H1 (cell line): Measurements from ENCODE around the gene BHMT2. TPM values are rescaled to one million over a fixed set of nuclear protein-coding genes. Genes with fewer than 3 reads are reported as not detected.

Experiments used
- GABPA ChIP-seq: IDR thresholded peaks from 2 replicates; pipeline ENCODE4 v1.6.1; 2011; ENCODE audit warnings: mild to moderate bottlenecking, low read length, moderate library complexity, borderline replicate concordance; ENCODE audit not compliant: insufficient read depth
- SAP30 ChIP-seq: fragments of 300-600 bp; sonication (generic); IDR thresholded peaks from 2 replicates; pipeline ENCODE4 v1.7.1; 2012; ENCODE audit warnings: low read length, moderate library complexity, mild to moderate bottlenecking, inconsistent platforms; ENCODE audit not compliant: insufficient read depth, insufficient replicate concordance
- polyA plus RNA-seq, 7 experiments: library from polyadenylated mRNA; depleted of rRNA in 3 of 7; stranded (reverse) in 5 of 7; unstranded in 2 of 7; fragments of >200 nt in 5 of 7; fragments of 200-250 nt in 2 of 7; gene quantifications; 1 replicate in 5 of 7; 2 replicates in 1 of 7; 4 replicates in 1 of 7; pipeline versions ENCODE4 v1.2.1 to v1.2.3, GENCODE V29; 2011 to 2013; ENCODE audit warnings: missing spikeins in 2 of 7, mixed read lengths in 2 of 7
- total RNA-seq: library from RNA; stranded (reverse); fragmentation: NEBNext Ultra II Directional; extraction: Animal tissue kit (Norgen Biotek cat#: 25700); gene quantifications from 2 replicates; pipeline ENCODE4 v1.2.1, GENCODE V29; 2021
- TF ChIP-seq, protein P1 (sequence below): fragments of 300-600 bp; sonication (generic); IDR thresholded peaks from 2 replicates; pipeline ENCODE4 v1.7.1; 2012; ENCODE audit warnings: low read length, moderate library complexity, mild to moderate bottlenecking, inconsistent platforms; ENCODE audit not compliant: insufficient replicate concordance

The BHMT2 gene
- total and polyA plus RNA-seq, 2 of the 8 experiments (the other 6 are each of a cell fraction or from before 2014, with no cell fraction given) = 0.11 TPM; not detected in 1

DNA sequence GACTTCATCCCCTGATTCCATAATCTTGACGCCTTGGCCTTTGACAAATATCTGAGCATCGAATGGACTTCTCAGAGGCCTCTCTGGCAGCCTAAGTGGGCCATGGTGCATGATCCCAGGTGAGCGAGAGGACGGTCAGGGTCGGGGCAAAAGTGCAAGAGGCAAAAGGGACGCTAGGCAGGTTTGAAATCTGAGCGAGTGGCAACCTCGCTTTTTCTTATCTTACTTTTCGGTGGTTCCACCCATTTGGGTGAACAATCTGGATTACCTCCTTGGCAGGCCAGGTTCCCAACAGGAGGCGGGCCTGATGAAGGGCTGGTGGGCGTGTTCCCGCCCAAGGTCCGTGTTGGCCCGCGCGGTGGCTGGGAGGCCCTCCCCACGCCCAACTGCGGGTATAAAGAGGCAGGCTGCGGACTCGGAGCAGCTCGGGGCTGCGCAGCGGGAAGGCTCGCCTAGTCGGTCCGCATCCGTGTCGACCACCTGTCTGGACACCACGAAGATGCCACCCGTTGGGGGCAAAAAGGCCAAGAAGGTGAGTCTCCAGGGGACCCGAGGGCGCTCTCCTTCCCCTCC lies 41.9 kb downstream of the BHMT2 start, which contains the start of gene BHMT (continued):
- TF ChIP-seq, protein P1, sequence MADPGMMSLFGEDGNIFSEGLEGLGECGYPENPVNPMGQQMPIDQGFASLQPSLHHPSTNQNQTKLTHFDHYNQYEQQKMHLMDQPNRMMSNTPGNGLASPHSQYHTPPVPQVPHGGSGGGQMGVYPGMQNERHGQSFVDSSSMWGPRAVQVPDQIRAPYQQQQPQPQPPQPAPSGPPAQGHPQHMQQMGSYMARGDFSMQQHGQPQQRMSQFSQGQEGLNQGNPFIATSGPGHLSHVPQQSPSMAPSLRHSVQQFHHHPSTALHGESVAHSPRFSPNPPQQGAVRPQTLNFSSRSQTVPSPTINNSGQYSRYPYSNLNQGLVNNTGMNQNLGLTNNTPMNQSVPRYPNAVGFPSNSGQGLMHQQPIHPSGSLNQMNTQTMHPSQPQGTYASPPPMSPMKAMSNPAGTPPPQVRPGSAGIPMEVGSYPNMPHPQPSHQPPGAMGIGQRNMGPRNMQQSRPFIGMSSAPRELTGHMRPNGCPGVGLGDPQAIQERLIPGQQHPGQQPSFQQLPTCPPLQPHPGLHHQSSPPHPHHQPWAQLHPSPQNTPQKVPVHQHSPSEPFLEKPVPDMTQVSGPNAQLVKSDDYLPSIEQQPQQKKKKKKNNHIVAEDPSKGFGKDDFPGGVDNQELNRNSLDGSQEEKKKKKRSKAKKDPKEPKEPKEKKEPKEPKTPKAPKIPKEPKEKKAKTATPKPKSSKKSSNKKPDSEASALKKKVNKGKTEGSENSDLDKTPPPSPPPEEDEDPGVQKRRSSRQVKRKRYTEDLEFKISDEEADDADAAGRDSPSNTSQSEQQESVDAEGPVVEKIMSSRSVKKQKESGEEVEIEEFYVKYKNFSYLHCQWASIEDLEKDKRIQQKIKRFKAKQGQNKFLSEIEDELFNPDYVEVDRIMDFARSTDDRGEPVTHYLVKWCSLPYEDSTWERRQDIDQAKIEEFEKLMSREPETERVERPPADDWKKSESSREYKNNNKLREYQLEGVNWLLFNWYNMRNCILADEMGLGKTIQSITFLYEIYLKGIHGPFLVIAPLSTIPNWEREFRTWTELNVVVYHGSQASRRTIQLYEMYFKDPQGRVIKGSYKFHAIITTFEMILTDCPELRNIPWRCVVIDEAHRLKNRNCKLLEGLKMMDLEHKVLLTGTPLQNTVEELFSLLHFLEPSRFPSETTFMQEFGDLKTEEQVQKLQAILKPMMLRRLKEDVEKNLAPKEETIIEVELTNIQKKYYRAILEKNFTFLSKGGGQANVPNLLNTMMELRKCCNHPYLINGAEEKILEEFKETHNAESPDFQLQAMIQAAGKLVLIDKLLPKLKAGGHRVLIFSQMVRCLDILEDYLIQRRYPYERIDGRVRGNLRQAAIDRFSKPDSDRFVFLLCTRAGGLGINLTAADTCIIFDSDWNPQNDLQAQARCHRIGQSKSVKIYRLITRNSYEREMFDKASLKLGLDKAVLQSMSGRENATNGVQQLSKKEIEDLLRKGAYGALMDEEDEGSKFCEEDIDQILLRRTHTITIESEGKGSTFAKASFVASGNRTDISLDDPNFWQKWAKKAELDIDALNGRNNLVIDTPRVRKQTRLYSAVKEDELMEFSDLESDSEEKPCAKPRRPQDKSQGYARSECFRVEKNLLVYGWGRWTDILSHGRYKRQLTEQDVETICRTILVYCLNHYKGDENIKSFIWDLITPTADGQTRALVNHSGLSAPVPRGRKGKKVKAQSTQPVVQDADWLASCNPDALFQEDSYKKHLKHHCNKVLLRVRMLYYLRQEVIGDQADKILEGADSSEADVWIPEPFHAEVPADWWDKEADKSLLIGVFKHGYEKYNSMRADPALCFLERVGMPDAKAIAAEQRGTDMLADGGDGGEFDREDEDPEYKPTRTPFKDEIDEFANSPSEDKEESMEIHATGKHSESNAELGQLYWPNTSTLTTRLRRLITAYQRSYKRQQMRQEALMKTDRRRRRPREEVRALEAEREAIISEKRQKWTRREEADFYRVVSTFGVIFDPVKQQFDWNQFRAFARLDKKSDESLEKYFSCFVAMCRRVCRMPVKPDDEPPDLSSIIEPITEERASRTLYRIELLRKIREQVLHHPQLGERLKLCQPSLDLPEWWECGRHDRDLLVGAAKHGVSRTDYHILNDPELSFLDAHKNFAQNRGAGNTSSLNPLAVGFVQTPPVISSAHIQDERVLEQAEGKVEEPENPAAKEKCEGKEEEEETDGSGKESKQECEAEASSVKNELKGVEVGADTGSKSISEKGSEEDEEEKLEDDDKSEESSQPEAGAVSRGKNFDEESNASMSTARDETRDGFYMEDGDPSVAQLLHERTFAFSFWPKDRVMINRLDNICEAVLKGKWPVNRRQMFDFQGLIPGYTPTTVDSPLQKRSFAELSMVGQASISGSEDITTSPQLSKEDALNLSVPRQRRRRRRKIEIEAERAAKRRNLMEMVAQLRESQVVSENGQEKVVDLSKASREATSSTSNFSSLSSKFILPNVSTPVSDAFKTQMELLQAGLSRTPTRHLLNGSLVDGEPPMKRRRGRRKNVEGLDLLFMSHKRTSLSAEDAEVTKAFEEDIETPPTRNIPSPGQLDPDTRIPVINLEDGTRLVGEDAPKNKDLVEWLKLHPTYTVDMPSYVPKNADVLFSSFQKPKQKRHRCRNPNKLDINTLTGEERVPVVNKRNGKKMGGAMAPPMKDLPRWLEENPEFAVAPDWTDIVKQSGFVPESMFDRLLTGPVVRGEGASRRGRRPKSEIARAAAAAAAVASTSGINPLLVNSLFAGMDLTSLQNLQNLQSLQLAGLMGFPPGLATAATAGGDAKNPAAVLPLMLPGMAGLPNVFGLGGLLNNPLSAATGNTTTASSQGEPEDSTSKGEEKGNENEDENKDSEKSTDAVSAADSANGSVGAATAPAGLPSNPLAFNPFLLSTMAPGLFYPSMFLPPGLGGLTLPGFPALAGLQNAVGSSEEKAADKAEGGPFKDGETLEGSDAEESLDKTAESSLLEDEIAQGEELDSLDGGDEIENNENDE = no peak
- TF ChIP-seq GABPA = no peak
- TF ChIP-seq SAP30 = no peak
- TF ChIP-seq, all 59 proteins: peak for 2
